K562 (cell line): ENCODE measurements around the gene GRK4. TPM values are rescaled to one million over a fixed set of nuclear protein-coding genes. Genes with fewer than 3 reads are reported as not detected.

Experiments used
- CREM ChIP-seq: IDR thresholded peaks from 2 replicates; pipeline ENCODE4 v1.6.1; 2014; ENCODE audit warnings: antibody characterized with exemption, low read depth
- FOXA1 ChIP-seq: fragments of 450-650 bp; IDR thresholded peaks from 2 replicates; pipeline ENCODE4 v1.6.1; 2016; ENCODE audit warnings: mild to moderate bottlenecking, borderline replicate concordance
- GTF2A2 ChIP-seq: IDR thresholded peaks from 2 replicates; pipeline ENCODE4 v1.6.1; 2016; ENCODE audit warnings: mild to moderate bottlenecking, missing genetic modification characterization, missing compliant biosample characterization
- NEUROD1 ChIP-seq: fragments of 150-350 bp; IDR thresholded peaks from 2 replicates; pipeline ENCODE4 v1.6.1; 2014; ENCODE audit warnings: borderline replicate concordance, low read length, low read depth; ENCODE audit not compliant: partially characterized antibody
- NR4A1 ChIP-seq, 2 experiments: fragments of 250-450 bp in 1 of 2; fragments of 450-650 bp in 1 of 2; sonication (Bioruptor Pico) in 1 of 2; IDR thresholded peaks; 2 replicates each; pipeline versions ENCODE4 v1.4.0 to v1.6.1; 2016 to 2020; ENCODE audit warnings: mild to moderate bottlenecking in 2 of 2, missing compliant biosample characterization in 1 of 2, missing genetic modification characterization in 1 of 2, moderate library complexity in 1 of 2
- STAT5A ChIP-seq: IDR thresholded peaks from 2 replicates; pipeline ENCODE4 v1.6.1; 2012; ENCODE audit warnings: low read length, inconsistent platforms, borderline replicate concordance
- SUPT5H ChIP-seq: fragments of 450-650 bp; IDR thresholded peaks from 2 replicates; pipeline ENCODE4 v1.6.1; 2016
- TAL1 ChIP-seq: fragments of 450-650 bp; IDR thresholded peaks from 2 replicates; pipeline ENCODE4 v1.6.1; 2016; ENCODE audit warnings: mild to moderate bottlenecking
- TCF3 ChIP-seq: sonication (generic); formaldehyde crosslinking; IDR thresholded peaks from 2 replicates; pipeline ENCODE4 v1.4.0; 2020; ENCODE audit warnings: mild to moderate bottlenecking, missing genetic modification reagents
- TFAM ChIP-seq: fragments of 250-450 bp; sonication (Bioruptor Pico); conservative IDR thresholded peaks from 2 replicates; pipeline ENCODE4 v1.5.0; 2021; ENCODE audit warnings: mild to moderate bottlenecking, moderate library complexity
- ZNF253 ChIP-seq: fragments of 250-450 bp; sonication (Bioruptor Pico); conservative IDR thresholded peaks from 2 replicates; pipeline ENCODE4 v1.6.1; 2021; ENCODE audit warnings: mild to moderate bottlenecking
- ZNF644 ChIP-seq: fragments of 200-800 bp; sonication (Bioruptor generic); IDR thresholded peaks from 2 replicates; pipeline ENCODE4 v1.6.1; 2016; ENCODE audit warnings: low read depth, missing genetic modification characterization, missing compliant biosample characterization
- polyA plus RNA-seq, 8 experiments: library from polyadenylated mRNA; depleted of rRNA in 4 of 8; stranded (reverse) in 5 of 8; unstranded in 3 of 8; fragments of >200 nt; fragmentation: Nextera tagmentation in 2 of 8; fragmentation: Illumina TruSeq in 1 of 8; extraction: Ambion mirVana in 2 of 8; extraction: Trizol in 1 of 8; gene quantifications; 2 replicates each; pipeline versions ENCODE4 v1.2.1 to v1.2.3, GENCODE V29; 2011 to 2014; ENCODE audit warnings: inconsistent platforms in 1 of 8, missing spikeins in 1 of 8
- total RNA-seq, 7 experiments: library from RNA; depleted of rRNA in 6 of 7; stranded (reverse); fragments of >200 nt in 6 of 7; fragmentation: Illumina TruSeq in 2 of 7; extraction: Trizol in 2 of 7; gene quantifications; 2 replicates each; pipeline versions ENCODE4 v1.2.1 to v1.2.3, GENCODE V29; 2011 to 2021; ENCODE audit warnings: low replicate concordance in 1 of 7
- TF ChIP-seq, protein P1 (sequence below): fragments of 200-800 bp; sonication (Bioruptor generic); IDR thresholded peaks from 2 replicates; pipeline ENCODE4 v1.6.1; 2017; ENCODE audit warnings: missing genetic modification characterization, missing compliant biosample characterization
- TF ChIP-seq, protein P2 (sequence below): fragments of 450-650 bp; formaldehyde crosslinking; IDR thresholded peaks from 2 replicates; pipeline ENCODE4 v1.4.0; 2022; ENCODE audit warnings: mild to moderate bottlenecking, moderate library complexity
- TF ChIP-seq, protein P3 (sequence below): sonication (generic); IDR thresholded peaks from 2 replicates; pipeline ENCODE4 v1.6.1; 2016
- TF ChIP-seq, protein P4 (sequence below): fragments of 250-450 bp; sonication (Bioruptor Pico); IDR thresholded peaks from 2 replicates; pipeline ENCODE4 v1.8.0; 2021; ENCODE audit warnings: borderline replicate concordance, mild to moderate bottlenecking, moderate library complexity; ENCODE audit not compliant: poor library complexity, severe bottlenecking
- TF ChIP-seq, protein P5 (sequence below): sonication (generic); formaldehyde crosslinking; IDR thresholded peaks from 2 replicates; pipeline ENCODE4 v1.8.1; 2023; ENCODE audit warnings: mild to moderate bottlenecking, missing genetic modification reagents
- TF ChIP-seq, protein P6 (sequence below): sonication (generic); formaldehyde crosslinking; IDR thresholded peaks from 2 replicates; pipeline ENCODE4 v1.8.0; 2022; ENCODE audit warnings: mild to moderate bottlenecking, missing genetic modification reagents

The GRK4 gene
- total and polyA plus RNA-seq, 9 of the 15 experiments (the other 6 are each of a cell fraction or from before 2014, with no cell fraction given) = 1.1 to 4.8 (median 2.6) TPM

DNA sequence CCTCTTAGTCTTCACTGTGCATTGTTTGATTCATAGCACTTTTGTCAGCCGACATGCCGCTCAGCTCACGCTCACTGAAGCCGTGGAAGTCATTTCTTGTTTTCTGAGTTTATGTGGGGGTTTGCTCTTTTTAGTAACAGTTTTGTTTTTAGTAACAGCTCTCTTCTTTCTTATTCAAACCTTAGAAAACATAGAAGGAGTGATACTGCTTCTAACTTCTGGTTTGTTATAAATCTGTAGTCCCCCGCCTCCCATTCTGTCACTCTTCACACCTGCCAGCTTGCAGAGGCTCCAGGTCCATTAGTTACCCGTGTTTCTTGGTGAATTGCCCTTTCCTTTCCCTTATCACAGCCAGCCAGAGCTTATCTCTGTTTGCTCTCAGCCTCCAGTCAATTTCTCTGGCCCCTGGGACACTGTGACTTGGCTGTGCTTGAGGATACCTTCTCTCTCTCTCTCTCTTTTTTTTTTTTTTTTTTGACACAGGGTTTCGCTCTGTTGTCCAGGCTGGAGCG, 50.5 kb downstream of the GRK4 start (continued):
- TF ChIP-seq, protein P1, sequence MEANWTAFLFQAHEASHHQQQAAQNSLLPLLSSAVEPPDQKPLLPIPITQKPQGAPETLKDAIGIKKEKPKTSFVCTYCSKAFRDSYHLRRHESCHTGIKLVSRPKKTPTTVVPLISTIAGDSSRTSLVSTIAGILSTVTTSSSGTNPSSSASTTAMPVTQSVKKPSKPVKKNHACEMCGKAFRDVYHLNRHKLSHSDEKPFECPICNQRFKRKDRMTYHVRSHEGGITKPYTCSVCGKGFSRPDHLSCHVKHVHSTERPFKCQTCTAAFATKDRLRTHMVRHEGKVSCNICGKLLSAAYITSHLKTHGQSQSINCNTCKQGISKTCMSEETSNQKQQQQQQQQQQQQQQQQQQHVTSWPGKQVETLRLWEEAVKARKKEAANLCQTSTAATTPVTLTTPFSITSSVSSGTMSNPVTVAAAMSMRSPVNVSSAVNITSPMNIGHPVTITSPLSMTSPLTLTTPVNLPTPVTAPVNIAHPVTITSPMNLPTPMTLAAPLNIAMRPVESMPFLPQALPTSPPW (CRISPR knock-in tag) = no peak; the same call in 1 of the 2 replicates
- TF ChIP-seq NEUROD1 (no peak), FOXA1 (no peak), TCF3 (CRISPR knock-in tag) (peak; percentile 70), ZNF644 (tag) (no peak), TAL1 (peak; percentile 76), STAT5A (peak; percentile 32; the same call in 1 of the 2 replicates), GTF2A2 (tag) (no peak), TFAM (CRISPR knock-in tag) (no peak), SUPT5H (no peak), CREM (0 out of 2 replicates have a peak, but pooled peaks have one; percentile 6), NR4A1 (CRISPR knock-in tag; IDR thresholded peaks at IDR 0.05) (no peak), NR4A1 (tag; IDR thresholded peaks at IDR 0.05) (no peak), ZNF253 (no peak)
- TF ChIP-seq, protein P2, sequence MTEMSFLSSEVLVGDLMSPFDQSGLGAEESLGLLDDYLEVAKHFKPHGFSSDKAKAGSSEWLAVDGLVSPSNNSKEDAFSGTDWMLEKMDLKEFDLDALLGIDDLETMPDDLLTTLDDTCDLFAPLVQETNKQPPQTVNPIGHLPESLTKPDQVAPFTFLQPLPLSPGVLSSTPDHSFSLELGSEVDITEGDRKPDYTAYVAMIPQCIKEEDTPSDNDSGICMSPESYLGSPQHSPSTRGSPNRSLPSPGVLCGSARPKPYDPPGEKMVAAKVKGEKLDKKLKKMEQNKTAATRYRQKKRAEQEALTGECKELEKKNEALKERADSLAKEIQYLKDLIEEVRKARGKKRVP (CRISPR knock-in tag) = no peak
- TF ChIP-seq, protein P3, sequence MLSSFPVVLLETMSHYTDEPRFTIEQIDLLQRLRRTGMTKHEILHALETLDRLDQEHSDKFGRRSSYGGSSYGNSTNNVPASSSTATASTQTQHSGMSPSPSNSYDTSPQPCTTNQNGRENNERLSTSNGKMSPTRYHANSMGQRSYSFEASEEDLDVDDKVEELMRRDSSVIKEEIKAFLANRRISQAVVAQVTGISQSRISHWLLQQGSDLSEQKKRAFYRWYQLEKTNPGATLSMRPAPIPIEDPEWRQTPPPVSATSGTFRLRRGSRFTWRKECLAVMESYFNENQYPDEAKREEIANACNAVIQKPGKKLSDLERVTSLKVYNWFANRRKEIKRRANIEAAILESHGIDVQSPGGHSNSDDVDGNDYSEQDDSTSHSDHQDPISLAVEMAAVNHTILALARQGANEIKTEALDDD = 0 out of 2 replicates have a peak, but pooled peaks have one; percentile 23
- TF ChIP-seq, protein P4, sequence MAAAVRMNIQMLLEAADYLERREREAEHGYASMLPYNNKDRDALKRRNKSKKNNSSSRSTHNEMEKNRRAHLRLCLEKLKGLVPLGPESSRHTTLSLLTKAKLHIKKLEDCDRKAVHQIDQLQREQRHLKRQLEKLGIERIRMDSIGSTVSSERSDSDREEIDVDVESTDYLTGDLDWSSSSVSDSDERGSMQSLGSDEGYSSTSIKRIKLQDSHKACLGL (CRISPR knock-in tag) = no peak
- TF ChIP-seq, protein P5, sequence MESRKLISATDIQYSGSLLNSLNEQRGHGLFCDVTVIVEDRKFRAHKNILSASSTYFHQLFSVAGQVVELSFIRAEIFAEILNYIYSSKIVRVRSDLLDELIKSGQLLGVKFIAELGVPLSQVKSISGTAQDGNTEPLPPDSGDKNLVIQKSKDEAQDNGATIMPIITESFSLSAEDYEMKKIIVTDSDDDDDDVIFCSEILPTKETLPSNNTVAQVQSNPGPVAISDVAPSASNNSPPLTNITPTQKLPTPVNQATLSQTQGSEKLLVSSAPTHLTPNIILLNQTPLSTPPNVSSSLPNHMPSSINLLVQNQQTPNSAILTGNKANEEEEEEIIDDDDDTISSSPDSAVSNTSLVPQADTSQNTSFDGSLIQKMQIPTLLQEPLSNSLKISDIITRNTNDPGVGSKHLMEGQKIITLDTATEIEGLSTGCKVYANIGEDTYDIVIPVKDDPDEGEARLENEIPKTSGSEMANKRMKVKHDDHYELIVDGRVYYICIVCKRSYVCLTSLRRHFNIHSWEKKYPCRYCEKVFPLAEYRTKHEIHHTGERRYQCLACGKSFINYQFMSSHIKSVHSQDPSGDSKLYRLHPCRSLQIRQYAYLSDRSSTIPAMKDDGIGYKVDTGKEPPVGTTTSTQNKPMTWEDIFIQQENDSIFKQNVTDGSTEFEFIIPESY = no peak
- TF ChIP-seq, protein P6, sequence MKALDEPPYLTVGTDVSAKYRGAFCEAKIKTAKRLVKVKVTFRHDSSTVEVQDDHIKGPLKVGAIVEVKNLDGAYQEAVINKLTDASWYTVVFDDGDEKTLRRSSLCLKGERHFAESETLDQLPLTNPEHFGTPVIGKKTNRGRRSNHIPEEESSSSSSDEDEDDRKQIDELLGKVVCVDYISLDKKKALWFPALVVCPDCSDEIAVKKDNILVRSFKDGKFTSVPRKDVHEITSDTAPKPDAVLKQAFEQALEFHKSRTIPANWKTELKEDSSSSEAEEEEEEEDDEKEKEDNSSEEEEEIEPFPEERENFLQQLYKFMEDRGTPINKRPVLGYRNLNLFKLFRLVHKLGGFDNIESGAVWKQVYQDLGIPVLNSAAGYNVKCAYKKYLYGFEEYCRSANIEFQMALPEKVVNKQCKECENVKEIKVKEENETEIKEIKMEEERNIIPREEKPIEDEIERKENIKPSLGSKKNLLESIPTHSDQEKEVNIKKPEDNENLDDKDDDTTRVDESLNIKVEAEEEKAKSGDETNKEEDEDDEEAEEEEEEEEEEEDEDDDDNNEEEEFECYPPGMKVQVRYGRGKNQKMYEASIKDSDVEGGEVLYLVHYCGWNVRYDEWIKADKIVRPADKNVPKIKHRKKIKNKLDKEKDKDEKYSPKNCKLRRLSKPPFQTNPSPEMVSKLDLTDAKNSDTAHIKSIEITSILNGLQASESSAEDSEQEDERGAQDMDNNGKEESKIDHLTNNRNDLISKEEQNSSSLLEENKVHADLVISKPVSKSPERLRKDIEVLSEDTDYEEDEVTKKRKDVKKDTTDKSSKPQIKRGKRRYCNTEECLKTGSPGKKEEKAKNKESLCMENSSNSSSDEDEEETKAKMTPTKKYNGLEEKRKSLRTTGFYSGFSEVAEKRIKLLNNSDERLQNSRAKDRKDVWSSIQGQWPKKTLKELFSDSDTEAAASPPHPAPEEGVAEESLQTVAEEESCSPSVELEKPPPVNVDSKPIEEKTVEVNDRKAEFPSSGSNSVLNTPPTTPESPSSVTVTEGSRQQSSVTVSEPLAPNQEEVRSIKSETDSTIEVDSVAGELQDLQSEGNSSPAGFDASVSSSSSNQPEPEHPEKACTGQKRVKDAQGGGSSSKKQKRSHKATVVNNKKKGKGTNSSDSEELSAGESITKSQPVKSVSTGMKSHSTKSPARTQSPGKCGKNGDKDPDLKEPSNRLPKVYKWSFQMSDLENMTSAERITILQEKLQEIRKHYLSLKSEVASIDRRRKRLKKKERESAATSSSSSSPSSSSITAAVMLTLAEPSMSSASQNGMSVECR (CRISPR knock-in tag) = no peak
